NK-92 (cell line): ENCODE results near the gene ROR1.

Source experiments
- DNase-seq: peaks from one replicate; lab custom pipeline; 2025; ENCODE audit not compliant: unreplicated experiment; lab: John Stamatoyannopoulos, UW

ROR1 gene

GRCh38 chr1:64004451-64005025 is 230.7 kb downstream of the ROR1 start:
- DNase-seq, result no peak

GRCh38 chr1:64005801-64006200 is 232.0 kb downstream of the ROR1 start:
- DNase-seq, result no peak

GRCh38 chr1:64006276-64007051 is 232.6 kb downstream of the ROR1 start:
- DNase-seq, result no peak

- no peak for DNase-seq
Measured at GRCh38 chr1:64010316-64010715, 236.5 kb downstream of the ROR1 start.

GRCh38 chr1:64013395-64013794 is 239.6 kb downstream of the ROR1 start:
- no peak for DNase-seq

- DNase-seq, result no peak
Measured at GRCh38 chr1:64019818-64020217, 246.0 kb downstream of the ROR1 start.

GRCh38 chr1:64021066-64021465 is 247.2 kb downstream of the ROR1 start:
- DNase-seq, result no peak

- DNase-seq, result no peak
Measured at GRCh38 chr1:64025051-64025450, 251.2 kb downstream of the ROR1 start.

GRCh38 chr1:64029037-64029436 is 255.2 kb downstream of the ROR1 start:
- no peak for DNase-seq

GRCh38 chr1:64030411-64030810 is 256.6 kb downstream of the ROR1 start:
- no peak for DNase-seq

GRCh38 chr1:64031236-64031635 is 257.4 kb downstream of the ROR1 start:
- DNase-seq, result no peak

- DNase-seq, result no peak
Measured at GRCh38 chr1:64033667-64034220, 259.9 kb downstream of the ROR1 start.

GRCh38 chr1:64036549-64036948 is 262.7 kb downstream of the ROR1 start:
- no peak for DNase-seq

GRCh38 chr1:64038119-64038518 is 264.3 kb downstream of the ROR1 start:
- DNase-seq, result no peak

- DNase-seq, result no peak
Measured at GRCh38 chr1:64038965-64039364, 265.1 kb downstream of the ROR1 start.

GRCh38 chr1:64039390-64039926 is 265.6 kb downstream of the ROR1 start:
- DNase-seq, result no peak

GRCh38 chr1:64041371-64042131 is 267.7 kb downstream of the ROR1 start:
- no peak for DNase-seq

GRCh38 chr1:64042331-64043100 is 268.7 kb downstream of the ROR1 start:
- DNase-seq, result no peak

GRCh38 chr1:64043288-64043687 is 269.5 kb downstream of the ROR1 start:
- DNase-seq, result no peak

GRCh38 chr1:64043976-64044375 is 270.2 kb downstream of the ROR1 start:
- no peak for DNase-seq

GRCh38 chr1:64046243-64046642 is 272.4 kb downstream of the ROR1 start:
- DNase-seq, result no peak
